ENCODE data around the gene GASK1A.
"Not testable (repeated sequence)": the region's sequence is repeated elsewhere in the genome, so short reads cannot be mapped to it uniquely, and the experiment has no call there.

GASK1A gene

GRCh38 chr3:43070670-43071069 is 91.6 kb downstream of the GASK1A start:
- not testable (repeated sequence) for DNase-seq

- DNase-seq, result no peak
These were observed 92.3 kb downstream of the GASK1A start for GRCh38 chr3:43071313-43071893.

DNA sequence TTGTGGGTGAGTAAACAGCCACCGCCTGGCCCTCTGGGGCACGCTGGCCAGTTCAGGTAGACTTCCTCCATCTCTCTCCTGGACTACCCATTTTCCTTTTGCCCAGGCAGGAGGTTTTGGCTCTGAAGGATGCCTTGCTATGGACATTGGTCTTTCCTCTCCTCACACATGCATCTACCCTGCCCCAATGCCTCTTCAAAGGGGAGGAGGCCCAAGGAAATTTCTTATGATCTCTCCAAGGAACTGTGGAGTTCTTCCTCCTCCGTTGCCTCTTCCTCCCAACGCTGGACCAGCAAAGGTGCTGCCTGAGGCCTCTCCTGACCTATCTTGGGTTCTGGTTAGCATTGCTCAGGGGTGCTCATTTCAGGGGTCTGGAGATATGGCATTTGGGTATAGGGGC is 93.2 kb downstream of the GASK1A start:
- no peak for DNase-seq

DNA sequence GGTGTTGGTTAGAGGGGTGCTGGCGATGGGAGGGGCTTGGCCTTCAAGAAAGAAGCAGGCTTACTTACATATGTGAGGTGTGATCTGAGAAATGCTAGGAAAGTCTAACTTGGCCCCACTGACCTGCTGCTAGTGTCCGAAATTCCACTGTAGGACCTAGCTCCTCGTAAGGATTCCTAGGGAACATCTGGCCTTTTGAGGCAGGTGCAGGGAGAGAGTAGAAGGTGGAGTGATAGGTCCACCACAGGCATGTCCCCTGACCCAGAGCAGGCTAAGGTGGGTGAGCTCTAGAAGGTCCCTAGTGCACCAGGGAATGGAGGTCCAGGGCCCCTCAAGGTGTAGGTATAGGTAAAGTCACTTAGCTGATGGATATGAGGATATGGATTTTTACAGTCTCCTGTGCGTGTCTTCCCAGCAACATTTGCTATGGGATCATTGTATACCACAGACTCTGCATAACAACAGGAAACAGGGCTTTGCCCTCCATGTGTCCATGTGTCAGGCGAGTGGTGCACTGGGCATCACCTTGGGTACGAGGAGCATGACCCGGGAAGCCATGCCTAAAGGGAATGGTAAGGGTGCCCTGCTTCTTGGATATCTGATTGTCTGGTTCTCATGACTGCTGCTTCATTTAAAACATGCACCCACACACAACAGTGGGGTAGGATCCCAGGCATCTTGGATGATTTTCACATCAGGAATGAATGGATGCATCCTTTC is 94.2 kb downstream of the GASK1A start:
- DNase-seq, result no peak

DNA sequence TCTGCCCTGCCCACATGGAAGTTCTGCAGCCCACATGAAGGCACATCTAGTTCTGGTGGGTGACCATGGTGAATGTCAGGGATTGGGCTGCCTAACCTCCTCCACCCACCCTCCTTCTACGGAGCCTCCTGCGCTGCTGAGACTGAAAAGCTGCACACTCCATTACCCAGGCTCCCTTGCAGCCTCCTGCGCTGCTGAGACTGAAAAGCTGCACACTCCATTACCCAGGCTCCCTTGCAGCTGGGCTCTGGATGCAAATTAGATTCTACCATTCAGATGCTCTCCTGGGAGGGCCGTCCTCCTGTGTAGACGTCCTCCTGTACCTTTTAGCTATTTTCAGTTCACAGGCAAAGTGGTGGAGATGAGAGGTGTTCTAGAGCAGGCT is 94.7 kb downstream of the GASK1A start:
- no peak for DNase-seq

- DNase-seq, result no peak
These were observed 95.4 kb downstream of the GASK1A start for GRCh38 chr3:43074482-43074881.

DNA sequence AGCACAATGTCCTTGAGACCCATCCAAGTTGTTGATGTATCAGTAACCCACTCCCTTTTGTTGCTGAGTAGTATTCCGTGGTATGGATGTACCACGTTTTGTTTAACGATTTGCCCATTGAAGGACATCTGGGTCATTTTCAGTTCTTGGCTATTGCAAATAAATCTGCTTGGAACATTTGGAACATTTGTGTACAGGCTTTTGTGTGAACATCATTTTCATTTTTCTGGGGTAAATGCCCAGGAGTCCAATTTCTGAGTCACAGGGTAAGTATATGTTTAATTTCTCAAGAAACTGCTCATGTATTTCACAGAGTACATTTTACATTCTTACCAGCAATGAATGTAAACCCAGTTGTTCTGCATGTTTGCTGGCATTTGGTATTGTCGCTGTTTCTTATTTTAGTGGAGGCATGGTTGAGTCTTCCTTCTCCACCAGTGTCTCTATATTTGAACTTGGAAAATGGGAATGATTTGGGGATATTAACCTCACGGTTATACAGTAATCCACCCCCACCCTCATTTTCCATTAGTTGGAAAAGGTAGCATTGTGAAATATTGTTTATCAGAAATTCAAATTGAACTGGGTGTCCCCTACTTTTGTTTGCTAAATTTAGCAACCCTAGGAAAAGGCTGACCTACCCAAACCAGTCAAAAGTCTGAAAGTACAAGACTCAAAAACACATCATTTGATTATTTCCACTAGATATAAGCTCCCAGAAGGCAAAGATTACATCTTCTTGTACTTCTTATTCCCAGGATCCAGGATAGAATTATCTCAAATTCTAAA is 96.0 kb downstream of the GASK1A start:
- DNase-seq, result no peak

DNA sequence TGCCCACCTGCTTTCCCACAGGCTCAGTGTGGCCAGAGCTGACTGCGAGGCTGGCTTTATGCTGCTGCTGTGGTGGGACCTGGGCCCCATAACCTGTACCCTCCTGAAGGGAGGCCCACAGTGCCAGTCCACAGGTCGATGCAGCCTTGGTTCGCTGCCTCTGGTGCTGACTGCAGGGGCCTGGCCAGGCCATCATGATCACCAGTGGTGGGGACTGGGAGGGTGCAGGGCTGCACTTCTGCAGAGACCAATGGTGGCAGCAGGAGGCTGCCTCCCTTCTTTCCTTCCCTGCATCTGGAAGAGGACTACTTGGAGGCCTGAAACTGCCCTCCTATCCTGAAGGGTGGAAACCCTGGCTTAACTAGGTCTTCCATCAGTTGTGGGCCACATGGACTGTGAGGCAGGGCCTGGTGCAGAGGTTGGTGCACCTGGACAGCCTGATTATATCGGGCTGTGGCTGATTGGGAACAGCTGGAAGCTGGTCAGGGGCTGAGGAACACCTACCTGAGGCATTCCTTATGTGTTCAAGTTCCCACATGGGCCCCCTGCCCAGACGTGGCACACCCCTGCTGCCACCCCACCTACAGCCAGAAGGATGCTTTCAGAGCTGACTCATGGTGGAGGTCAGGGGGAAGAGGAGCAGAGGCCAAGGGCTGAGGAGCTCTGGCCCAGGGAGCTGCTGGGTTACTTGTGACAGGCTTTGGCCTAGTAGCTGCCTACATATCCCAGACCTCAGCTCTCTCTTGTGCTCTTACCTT is 97.0 kb downstream of the GASK1A start:
- no peak for DNase-seq

DNA sequence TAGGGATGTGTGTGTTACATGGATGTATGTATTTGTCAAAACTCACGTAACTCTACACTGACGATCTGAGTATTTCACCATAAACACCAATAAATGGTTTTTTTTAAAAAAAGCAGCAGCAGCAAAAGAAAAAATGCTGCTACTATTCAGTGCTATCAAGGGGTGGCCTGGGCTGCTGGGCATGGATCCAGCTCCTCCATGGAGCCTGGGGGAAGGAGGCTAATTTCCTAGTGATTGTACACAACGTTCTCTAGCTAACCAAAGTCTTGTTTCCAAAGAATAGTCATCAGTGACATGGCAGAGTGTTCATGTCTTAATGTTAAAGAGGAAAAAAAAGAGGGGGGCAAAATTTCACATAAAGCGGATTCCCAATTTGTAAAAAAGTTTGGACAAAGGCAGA is 97.7 kb downstream of the GASK1A start:
- DNase-seq, result no peak

GRCh38 chr3:43077261-43077660 is 98.2 kb downstream of the GASK1A start:
- no peak for DNase-seq

GRCh38 chr3:43077707-43078106 is 98.6 kb downstream of the GASK1A start:
- no peak for DNase-seq

- DNase-seq, result no peak
These were observed 100.6 kb downstream of the GASK1A start for GRCh38 chr3:43079536-43080332.

DNA sequence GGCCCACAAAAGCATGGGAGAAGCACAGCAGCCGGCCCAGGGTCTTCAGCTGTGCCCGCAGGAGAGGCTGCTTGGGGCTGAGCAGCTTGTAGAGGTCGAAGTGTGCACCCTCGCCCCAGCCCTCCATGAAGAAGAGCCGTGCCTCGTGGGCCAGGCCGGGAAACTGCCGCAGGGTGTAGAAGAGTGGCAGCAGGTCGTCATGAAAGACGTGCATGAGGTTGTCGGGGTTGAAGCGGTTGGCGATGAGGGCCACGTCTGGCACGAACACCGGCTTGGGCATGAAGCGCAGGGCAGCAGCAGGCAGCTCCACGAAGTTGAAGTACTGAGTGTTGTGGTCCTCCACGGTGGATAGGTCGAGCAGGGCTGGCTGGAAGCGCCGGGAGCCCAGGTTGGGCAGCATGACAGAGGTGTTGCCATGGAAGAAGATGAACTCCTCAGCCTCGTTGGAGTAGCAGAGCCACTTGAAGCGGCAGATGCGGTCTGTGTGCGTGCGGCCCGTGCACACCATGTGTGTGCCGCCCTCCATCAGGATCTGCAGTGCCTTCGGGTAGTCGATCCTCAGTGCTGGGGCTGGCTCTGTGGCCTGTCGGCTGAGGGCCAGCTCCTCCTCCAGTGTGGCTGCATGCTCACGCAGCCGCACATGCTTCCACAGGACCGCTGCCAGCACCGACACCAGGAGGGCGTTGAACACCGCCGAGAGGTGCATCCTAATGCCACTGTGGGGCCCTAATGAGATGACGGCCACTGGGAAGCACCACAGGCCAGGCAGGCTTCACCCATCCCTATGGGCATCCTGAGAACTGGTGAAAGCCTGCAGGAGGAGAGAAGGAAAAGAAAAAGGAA is 101.8 kb downstream of the GASK1A start:
- no peak for DNase-seq

DNA sequence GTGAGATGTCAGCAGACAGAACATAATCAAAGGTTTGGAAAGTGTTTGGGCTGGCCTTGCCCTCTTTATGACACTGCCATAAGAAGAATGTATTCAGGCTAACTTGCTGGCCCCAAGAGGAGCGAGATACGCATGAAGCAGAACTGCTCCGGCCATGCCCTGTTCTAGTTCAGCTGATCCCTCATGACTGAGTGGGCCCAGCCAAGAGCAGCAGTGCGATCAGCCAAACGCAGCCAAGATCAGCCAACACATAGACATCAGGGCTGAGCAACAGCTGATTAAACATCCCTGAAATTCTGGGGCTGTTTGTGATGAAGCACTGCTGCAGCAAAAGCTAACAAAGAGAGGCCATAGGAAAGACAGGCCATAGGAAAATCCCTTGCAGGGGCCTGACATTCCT is 102.7 kb downstream of the GASK1A start:
- no peak for DNase-seq

- no peak for DNase-seq
These were observed 103.3 kb downstream of the GASK1A start for GRCh38 chr3:43082457-43082856.

- no peak for DNase-seq
These were observed 107.5 kb downstream of the GASK1A start for GRCh38 chr3:43086460-43087165.

GRCh38 chr3:43087249-43087776 is 108.2 kb downstream of the GASK1A start:
- DNase-seq, result no peak

- no peak for DNase-seq
These were observed 110.0 kb downstream of the GASK1A start for GRCh38 chr3:43089081-43089480.

DNA sequence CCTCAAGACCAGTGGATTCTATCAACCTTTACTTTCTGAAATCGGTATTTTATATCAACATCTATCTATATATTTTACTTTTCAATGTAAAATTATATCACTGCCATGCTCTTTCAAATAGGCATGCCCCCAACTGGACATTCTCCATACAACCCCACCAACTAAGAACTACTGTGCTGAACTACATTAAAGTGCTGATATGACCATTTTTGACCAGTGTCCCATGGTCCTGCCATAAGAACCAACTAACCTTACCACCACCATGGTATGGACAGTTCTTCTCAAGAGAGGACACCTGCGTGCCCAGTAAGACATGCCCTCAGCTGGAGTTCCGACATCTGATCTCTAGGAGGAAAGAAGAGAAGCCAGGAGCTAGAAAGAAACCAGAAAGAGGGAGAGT is 111.1 kb downstream of the GASK1A start:
- DNase-seq, result no peak

GRCh38 chr3:43091481-43091880 is 112.4 kb downstream of the GASK1A start:
- DNase-seq, result no peak

GRCh38 chr3:43093006-43093405 is 113.9 kb downstream of the GASK1A start:
- DNase-seq, result no peak

Measured in NCI-H1417 (cell line).